Measurements from ENCODE around the gene SH3D21.

The SH3D21 gene

GRCh38 chr1:36341626-36342320 is 35.6 kb downstream of the SH3D21 start:
- DNase-seq (ENCODE audit: low read depth), result no peak
- no peak for TF ChIP-seq CTCF (conservative IDR thresholded peaks at IDR 0.05; ENCODE audit: low read depth, low read length)
- no peak overlapping the region for H3K4me3 ChIP-seq (ENCODE audit: low read length)

DNA sequence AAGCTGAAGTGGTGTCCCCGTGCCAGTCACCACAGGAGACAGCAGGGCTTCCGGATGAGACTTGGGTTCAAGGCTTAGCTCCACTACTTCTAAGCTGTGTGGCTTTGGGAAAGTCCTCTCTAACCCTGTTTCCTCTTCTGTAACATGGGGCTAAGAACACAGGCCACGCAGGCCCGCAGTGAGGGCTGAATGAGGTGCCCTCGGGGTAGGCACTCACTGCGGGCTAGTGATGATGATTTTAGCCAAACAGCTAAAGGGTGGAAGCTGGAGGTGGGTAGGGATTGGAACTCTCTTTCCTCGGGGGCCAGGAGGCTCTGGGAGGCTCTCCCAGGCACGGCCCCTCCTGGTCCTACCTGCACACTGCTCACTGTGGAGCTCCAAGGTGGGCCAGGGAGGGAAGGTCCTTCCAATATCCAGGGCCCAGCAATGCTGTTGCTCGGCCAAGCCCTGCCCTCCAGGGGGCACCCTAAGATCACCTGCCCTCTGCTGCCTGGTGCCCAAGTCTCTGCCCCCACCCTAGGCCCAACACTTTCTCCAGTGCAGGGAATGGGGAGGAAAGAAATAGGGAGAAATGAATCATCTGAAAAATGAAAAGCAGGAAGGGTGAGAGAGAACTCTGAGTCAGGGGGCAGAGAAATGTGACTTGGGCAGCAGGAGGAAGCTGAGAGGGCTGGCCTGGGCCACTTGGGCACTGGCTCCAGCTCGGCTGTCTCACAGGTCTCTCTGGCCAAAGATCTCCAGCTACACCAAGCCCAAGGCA is 36.4 kb downstream of the SH3D21 start:
- peak; percentile 84 for TF ChIP-seq CTCF (conservative IDR thresholded peaks at IDR 0.05; ENCODE audit: low read depth, low read length)
- H3K4me3 ChIP-seq (ENCODE audit: low read length), result no peak overlapping the region
- DNase-seq (ENCODE audit: low read depth), result no peak

DNA sequence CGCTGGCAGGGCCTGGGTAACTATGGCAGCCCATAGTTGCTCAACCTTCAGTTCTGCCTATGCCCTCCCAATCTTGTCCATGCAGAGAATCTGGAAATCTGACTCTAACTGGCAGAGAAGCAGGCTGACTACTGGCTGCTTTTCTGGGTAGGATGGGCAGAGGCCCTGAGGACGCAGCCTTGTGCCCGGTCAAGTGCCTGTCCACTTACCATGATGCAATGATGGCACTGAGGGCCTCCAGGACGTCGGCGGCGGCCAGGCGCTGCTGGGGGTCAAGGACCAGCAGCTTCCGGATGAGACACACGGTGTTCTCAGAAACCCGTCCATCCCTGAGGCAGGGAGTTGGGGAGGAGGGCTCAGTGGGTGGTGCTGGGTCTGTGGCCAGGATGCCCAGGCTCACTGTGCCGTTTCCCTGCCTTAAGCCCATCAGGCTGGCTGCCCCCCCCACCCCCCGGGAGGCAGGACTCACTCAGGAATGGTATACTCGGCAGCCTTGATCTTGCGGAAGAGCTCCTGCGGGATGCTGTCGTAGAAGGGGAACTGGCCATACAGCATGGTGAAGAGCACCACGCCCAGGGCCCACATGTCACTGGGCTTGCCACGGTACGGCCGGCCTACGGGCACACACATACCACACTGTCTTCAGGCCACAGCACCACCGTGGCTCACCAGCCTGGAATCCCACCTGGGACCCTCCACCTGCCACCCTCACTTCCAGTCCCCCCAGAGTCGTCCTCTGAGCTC is 37.7 kb downstream of the SH3D21 start:
- no peak for TF ChIP-seq CTCF (conservative IDR thresholded peaks at IDR 0.05; ENCODE audit: low read depth, low read length)
- no peak overlapping the region for H3K4me3 ChIP-seq (ENCODE audit: low read length)
- DNase-seq (ENCODE audit: low read depth), result no peak

DNA sequence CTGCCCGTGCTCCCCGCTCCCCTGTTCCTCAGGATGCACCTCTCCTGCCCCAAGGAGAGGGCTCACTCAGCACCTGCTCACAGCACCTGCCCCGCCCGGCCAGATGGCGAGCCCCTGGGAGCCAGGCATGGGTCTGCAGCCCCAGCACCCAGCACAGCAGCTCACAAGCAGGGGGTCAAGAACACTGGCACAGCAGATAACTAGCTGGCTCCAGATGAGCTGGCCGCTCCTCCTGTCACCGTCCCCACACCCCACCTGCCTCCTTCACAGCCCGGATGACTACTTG is 38.2 kb downstream of the SH3D21 start:
- no peak for DNase-seq (ENCODE audit: low read depth)
- H3K4me3 ChIP-seq (ENCODE audit: low read length), result no peak overlapping the region
- TF ChIP-seq CTCF (conservative IDR thresholded peaks at IDR 0.05; ENCODE audit: low read depth, low read length), result no peak

- no peak for TF ChIP-seq CTCF (conservative IDR thresholded peaks at IDR 0.05; ENCODE audit: low read depth, low read length)
- H3K4me3 ChIP-seq (ENCODE audit: low read length), result no peak overlapping the region
- no peak for DNase-seq (ENCODE audit: low read depth)
Observed at GRCh38 chr1:36345353-36345752, 39.2 kb downstream of the SH3D21 start.

DNA sequence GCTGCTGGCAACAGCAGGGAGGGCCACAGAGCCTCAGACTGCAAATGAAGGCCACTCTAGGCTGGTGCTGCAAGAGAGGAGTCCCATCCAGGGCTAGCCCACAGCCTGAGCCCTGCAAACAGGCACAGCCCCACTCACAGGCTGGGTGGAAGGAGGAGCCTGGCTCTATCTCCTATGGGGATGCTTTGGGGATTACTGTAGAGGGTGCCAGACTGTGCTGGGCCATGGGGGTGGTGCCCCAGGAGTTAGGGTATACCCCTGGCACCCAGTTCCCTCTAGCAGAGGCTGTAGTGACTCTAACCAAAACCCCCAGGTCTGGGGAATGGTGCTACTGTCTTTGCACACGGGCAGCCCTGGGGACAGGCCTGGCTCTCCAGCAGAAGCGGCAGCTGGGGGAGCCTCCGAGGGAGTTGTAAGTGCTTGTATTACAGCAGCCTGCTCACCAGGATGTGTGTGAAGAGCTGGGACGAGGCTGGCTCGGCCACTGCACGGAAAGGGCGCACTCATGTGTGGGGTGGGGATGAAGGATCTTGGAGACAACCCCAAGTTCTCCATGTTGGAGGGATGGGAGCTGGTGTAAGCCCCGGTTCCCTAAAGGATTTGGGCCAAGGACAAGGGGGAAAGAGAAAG is 40.7 kb downstream of the SH3D21 start:
- H3K4me3 ChIP-seq (ENCODE audit: low read length), result no peak overlapping the region
- no peak for DNase-seq (ENCODE audit: low read depth)
- no peak for TF ChIP-seq CTCF (conservative IDR thresholded peaks at IDR 0.05; ENCODE audit: low read depth, low read length)

Data from retinal pigment epithelial cell (primary cell).